ENCODE results near the gene SMURF2. TPM values are rescaled to one million over a fixed set of nuclear protein-coding genes. Genes with fewer than 3 reads are reported as not detected.

Gene SMURF2
- total and polyA plus RNA-seq, 9 of the 15 experiments (the other 6 are each of a cell fraction or from before 2014, with no cell fraction given), result 3.8 to 22.0 (median 14.8) TPM

- TF ChIP-seq CHD7 (IDR thresholded peaks at IDR 0.05; ENCODE audit: low read depth, low read length) (no peak), ILF3 (IDR thresholded peaks at IDR 0.05; ENCODE audit: borderline replicate concordance) (no peak), ATF3 (IDR thresholded peaks at IDR 0.05) (no peak), ATF3 (CRISPR knock-in tag; conservative IDR thresholded peaks at IDR 0.05) (no peak), ZNF780A (CRISPR knock-in tag; IDR thresholded peaks at IDR 0.05) (no peak), ARID3B (CRISPR knock-in tag; IDR thresholded peaks at IDR 0.05; ENCODE audit: borderline replicate concordance) (no peak), GABPA (tag; conservative IDR thresholded peaks at IDR 0.05; ENCODE audit: low read depth) (no peak)
These were observed 81.5 kb downstream of the SMURF2 start (continued) for GRCh38 chr17:64580384-64581315.

All from K562 (cell line).